HepG2 (cell line): Measurements from ENCODE around the gene NOP9. TPM values are rescaled to one million over a fixed set of nuclear protein-coding genes. Genes with fewer than 3 reads are reported as not detected.

ENCODE experiments used
- polyA plus RNA-seq, 8 experiments: library from polyadenylated mRNA; depleted of rRNA in 3 of 8; stranded (reverse) in 7 of 8; unstranded in 1 of 8; fragments of >200 nt; fragmentation: Illumina TruSeq in 4 of 8; extraction: Trizol in 4 of 8; gene quantifications; 2 replicates each; pipeline versions ENCODE4 v1.2.1 to v1.2.3, GENCODE V29; 2011 to 2016; ENCODE audit warnings: low read depth in 4 of 8, missing spikeins in 1 of 8, mixed read lengths in 1 of 8; ENCODE audit not compliant: insufficient read depth in 1 of 8
- total RNA-seq, 5 experiments: library from RNA; depleted of rRNA; stranded (reverse); fragments of >200 nt; fragmentation: Illumina TruSeq; extraction: Trizol; gene quantifications; 2 replicates each; pipeline ENCODE4 v1.2.3, GENCODE V29; 2016; ENCODE audit warnings: low read depth in 1 of 5
- TF ChIP-seq, protein P1 (sequence below), 2 experiments: fragments of 450-650 bp in 1 of 2; sonication (generic) in 1 of 2; formaldehyde crosslinking in 1 of 2; IDR thresholded peaks; 2 replicates each; pipeline versions ENCODE4 v1.6.1 to v1.8.0; 2016 to 2022; ENCODE audit warnings: antibody characterized with exemption in 1 of 2, mild to moderate bottlenecking in 1 of 2, missing genetic modification reagents in 1 of 2

The NOP9 gene
- total and polyA plus RNA-seq, 2 of the 13 experiments (the other 11 are each of a cell fraction or from before 2014, with no cell fraction given): 24.5 to 61.6 TPM

DNA sequence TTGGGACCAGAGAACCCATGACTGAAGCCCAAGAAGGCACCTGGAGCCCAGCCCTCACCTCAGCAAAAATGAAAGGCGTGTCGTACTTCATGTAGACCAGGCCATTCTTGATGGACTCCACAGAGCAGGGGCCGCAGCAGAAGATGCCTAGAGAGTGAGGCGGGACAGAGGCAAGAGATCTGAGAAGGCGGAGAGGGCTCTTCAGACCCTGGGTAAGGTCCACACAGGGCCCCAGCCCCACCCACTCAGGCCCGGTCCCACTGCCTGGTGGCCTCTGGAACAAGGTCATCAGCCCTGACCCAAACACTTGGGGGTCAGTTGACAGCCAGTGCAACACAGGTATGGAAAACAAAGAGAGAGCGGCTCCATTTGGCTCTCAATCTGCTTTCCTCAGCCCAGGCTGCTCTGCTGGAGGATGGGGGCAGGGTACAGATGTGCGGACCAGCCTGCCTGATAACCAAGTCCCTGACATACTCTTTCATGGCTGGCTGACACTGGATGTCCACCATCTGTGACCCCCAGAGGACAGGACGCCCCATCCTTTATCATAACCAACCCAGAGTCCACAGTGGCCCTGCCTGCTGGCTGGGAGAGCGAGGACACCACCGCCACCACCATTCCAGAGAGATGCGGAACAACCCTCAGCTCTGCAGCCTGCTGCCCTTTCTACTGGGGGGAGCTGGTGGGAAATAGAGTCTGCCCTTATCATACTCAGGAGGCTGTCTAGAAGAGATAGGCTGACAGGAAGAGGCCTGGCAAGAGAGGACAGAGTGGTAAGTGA lies 43.5 kb upstream of the NOP9 start (continued):
- TF ChIP-seq, protein P1, sequence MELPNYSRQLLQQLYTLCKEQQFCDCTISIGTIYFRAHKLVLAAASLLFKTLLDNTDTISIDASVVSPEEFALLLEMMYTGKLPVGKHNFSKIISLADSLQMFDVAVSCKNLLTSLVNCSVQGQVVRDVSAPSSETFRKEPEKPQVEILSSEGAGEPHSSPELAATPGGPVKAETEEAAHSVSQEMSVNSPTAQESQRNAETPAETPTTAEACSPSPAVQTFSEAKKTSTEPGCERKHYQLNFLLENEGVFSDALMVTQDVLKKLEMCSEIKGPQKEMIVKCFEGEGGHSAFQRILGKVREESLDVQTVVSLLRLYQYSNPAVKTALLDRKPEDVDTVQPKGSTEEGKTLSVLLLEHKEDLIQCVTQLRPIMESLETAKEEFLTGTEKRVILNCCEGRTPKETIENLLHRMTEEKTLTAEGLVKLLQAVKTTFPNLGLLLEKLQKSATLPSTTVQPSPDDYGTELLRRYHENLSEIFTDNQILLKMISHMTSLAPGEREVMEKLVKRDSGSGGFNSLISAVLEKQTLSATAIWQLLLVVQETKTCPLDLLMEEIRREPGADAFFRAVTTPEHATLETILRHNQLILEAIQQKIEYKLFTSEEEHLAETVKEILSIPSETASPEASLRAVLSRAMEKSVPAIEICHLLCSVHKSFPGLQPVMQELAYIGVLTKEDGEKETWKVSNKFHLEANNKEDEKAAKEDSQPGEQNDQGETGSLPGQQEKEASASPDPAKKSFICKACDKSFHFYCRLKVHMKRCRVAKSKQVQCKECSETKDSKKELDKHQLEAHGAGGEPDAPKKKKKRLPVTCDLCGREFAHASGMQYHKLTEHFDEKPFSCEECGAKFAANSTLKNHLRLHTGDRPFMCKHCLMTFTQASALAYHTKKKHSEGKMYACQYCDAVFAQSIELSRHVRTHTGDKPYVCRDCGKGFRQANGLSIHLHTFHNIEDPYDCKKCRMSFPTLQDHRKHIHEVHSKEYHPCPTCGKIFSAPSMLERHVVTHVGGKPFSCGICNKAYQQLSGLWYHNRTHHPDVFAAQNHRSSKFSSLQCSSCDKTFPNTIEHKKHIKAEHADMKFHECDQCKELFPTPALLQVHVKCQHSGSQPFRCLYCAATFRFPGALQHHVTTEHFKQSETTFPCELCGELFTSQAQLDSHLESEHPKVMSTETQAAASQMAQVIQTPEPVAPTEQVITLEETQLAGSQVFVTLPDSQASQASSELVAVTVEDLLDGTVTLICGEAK (IDR thresholded peaks at IDR 0.05): no peak
- TF ChIP-seq, protein P1 (CRISPR knock-in tag; IDR thresholded peaks at IDR 0.05): no peak; the same call in 1 of the 2 replicates
- TF ChIP-seq, all 625 proteins: peak for 122
